Measurements from ENCODE around the gene UBE2G2. TPM values are rescaled to one million over a fixed set of nuclear protein-coding genes. Genes with fewer than 3 reads are reported as not detected.

Gene UBE2G2
- polyA plus RNA-seq, 1 donor from 2014 or later: 127 TPM

DNA sequence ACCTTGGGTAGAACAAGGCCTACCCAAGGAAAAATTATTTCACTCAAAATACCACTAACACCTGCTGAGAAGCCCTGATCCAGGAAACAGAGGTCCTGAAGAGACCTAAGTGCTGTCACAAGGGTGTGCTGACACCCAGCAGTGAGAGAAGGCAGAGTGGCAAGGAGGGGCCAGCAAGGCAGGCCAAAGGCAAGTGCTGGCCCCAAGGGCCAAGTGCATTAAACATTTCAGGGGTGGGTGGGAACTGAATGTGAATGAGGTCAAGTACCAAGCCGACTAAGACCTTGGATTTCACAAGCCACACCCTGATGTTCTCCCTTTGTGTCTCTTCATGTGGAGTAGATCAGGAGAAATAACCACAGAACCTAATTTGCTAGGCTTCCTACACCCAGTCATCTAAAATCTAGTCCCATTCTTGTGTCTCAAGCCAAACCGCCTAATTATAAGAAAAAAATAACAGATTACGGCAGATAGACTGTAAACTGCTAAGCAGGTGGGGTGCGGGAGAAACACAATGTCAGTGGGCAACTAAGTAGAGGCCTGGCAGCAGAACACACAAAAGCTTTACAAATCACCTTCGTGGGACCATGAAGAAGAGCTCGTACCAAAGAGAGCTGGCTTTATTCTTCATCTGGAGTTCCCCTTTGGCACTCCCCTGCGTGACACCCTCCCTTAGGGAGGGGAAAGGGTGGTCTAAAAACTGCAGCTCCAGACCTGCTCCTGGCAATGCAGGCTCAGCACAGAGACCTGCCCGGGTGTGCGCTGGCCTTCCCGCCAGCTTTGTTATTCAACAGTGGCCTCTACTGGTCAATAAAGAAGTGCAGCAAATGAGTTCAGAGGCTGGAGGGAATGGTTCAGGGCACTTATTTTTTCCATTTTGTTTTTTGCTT is 8.7 kb downstream of the UBE2G2 start:
- Histone ChIP-seq H3F3A (ENCODE audit: insufficient read depth, low read length, poor library complexity, severe bottlenecking) (no peaks in the 10 kb centered on the region), H3K27me3 (ENCODE audit: insufficient read depth, low read depth, low read length) (no peaks in the 10 kb centered on the region), H3K9me2 (ENCODE audit: insufficient read depth, low read length) (no peaks in the 10 kb centered on the region), H2AFZ (ENCODE audit: low read depth, low read length) (no peak overlapping the region), H3K9ac (ENCODE audit: low read length) (no peak overlapping the region), H3K27ac (ENCODE audit: low read length) (no peak overlapping the region), H4K20me1 (ENCODE audit: insufficient read depth) (no peaks in the 10 kb centered on the region), H3K79me2 (replicated peaks; ENCODE audit: insufficient read depth, low read length) (peaks cover 33% of the 10 kb centered on the region), H3K4me2 (ENCODE audit: low read length) (no peak overlapping the region), H3K9me3 (ENCODE audit: low read length) (no peaks in the 10 kb centered on the region), H3K36me3 (ENCODE audit: insufficient read depth, low read length) (no peaks in the 10 kb centered on the region), H3K4me3 (ENCODE audit: low read length) (no peak overlapping the region)
- TF ChIP-seq SMC3 (conservative IDR thresholded peaks at IDR 0.05; ENCODE audit: poor library complexity): peak; percentile 83
- TF ChIP-seq RAD21 (conservative IDR thresholded peaks at IDR 0.05): peak; percentile 93
- TF ChIP-seq, protein P1, sequence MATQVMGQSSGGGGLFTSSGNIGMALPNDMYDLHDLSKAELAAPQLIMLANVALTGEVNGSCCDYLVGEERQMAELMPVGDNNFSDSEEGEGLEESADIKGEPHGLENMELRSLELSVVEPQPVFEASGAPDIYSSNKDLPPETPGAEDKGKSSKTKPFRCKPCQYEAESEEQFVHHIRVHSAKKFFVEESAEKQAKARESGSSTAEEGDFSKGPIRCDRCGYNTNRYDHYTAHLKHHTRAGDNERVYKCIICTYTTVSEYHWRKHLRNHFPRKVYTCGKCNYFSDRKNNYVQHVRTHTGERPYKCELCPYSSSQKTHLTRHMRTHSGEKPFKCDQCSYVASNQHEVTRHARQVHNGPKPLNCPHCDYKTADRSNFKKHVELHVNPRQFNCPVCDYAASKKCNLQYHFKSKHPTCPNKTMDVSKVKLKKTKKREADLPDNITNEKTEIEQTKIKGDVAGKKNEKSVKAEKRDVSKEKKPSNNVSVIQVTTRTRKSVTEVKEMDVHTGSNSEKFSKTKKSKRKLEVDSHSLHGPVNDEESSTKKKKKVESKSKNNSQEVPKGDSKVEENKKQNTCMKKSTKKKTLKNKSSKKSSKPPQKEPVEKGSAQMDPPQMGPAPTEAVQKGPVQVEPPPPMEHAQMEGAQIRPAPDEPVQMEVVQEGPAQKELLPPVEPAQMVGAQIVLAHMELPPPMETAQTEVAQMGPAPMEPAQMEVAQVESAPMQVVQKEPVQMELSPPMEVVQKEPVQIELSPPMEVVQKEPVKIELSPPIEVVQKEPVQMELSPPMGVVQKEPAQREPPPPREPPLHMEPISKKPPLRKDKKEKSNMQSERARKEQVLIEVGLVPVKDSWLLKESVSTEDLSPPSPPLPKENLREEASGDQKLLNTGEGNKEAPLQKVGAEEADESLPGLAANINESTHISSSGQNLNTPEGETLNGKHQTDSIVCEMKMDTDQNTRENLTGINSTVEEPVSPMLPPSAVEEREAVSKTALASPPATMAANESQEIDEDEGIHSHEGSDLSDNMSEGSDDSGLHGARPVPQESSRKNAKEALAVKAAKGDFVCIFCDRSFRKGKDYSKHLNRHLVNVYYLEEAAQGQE (IDR thresholded peaks at IDR 0.05; ENCODE audit: borderline replicate concordance): no peak
- no peak for TF ChIP-seq POLR2AphosphoS5 (IDR thresholded peaks at IDR 0.05)
- no peak for TF ChIP-seq EP300 (conservative IDR thresholded peaks at IDR 0.05; ENCODE audit: poor library complexity, severe bottlenecking)
- TF ChIP-seq, protein P2, sequence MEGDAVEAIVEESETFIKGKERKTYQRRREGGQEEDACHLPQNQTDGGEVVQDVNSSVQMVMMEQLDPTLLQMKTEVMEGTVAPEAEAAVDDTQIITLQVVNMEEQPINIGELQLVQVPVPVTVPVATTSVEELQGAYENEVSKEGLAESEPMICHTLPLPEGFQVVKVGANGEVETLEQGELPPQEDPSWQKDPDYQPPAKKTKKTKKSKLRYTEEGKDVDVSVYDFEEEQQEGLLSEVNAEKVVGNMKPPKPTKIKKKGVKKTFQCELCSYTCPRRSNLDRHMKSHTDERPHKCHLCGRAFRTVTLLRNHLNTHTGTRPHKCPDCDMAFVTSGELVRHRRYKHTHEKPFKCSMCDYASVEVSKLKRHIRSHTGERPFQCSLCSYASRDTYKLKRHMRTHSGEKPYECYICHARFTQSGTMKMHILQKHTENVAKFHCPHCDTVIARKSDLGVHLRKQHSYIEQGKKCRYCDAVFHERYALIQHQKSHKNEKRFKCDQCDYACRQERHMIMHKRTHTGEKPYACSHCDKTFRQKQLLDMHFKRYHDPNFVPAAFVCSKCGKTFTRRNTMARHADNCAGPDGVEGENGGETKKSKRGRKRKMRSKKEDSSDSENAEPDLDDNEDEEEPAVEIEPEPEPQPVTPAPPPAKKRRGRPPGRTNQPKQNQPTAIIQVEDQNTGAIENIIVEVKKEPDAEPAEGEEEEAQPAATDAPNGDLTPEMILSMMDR (IDR thresholded peaks at IDR 0.05; ENCODE audit: poor library complexity, severe bottlenecking): peak; percentile 89
- no peak for TF ChIP-seq TAF1 (IDR thresholded peaks at IDR 0.05; ENCODE audit: low read depth)

DNA sequence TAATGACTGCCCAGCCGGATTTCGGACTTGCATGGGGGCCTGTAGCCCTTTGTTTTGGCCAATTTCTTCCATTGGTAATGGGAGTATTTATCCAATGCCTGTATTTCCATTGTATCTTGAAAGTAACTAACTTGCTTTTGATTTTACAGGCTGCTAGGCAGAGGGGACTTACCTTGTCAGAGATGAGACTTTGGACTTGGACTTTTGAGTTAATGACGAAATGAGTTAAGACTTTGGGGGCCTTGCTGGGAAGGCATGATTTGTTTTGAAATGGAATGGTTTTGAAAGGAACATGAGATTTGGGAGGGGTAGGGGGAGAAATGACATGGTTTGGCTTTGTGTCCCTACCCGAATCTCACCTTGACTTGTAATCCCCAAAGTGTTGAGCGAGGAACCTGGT is 9.6 kb downstream of the UBE2G2 start:
- Histone ChIP-seq H2AFZ (ENCODE audit: low read depth, low read length) (no peak overlapping the region), H3K36me3 (ENCODE audit: insufficient read depth, low read length) (no peaks in the 10 kb centered on the region), H3K27me3 (ENCODE audit: insufficient read depth, low read depth, low read length) (no peaks in the 10 kb centered on the region), H3K4me2 (ENCODE audit: low read length) (no peak overlapping the region), H3K9me2 (ENCODE audit: insufficient read depth, low read length) (no peaks in the 10 kb centered on the region), H4K20me1 (ENCODE audit: insufficient read depth) (no peaks in the 10 kb centered on the region), H3F3A (ENCODE audit: insufficient read depth, low read length, poor library complexity, severe bottlenecking) (no peaks in the 10 kb centered on the region), H3K4me3 (ENCODE audit: low read length) (no peak overlapping the region), H3K79me2 (replicated peaks; ENCODE audit: insufficient read depth, low read length) (peaks cover 30% of the 10 kb centered on the region), H3K9ac (ENCODE audit: low read length) (no peak overlapping the region), H3K27ac (ENCODE audit: low read length) (no peak overlapping the region), H3K9me3 (ENCODE audit: low read length) (no peaks in the 10 kb centered on the region)
- TF ChIP-seq MXI1 (conservative IDR thresholded peaks at IDR 0.05; ENCODE audit: poor library complexity, severe bottlenecking) (no peak), POLR2AphosphoS5 (IDR thresholded peaks at IDR 0.05) (no peak), EZH2 (IDR thresholded peaks at IDR 0.05; ENCODE audit: borderline replicate concordance, insufficient read depth, low read length, poor library complexity, severe bottlenecking) (no peak), RAD21 (conservative IDR thresholded peaks at IDR 0.05) (no peak), SMC3 (conservative IDR thresholded peaks at IDR 0.05; ENCODE audit: poor library complexity) (no peak), TAF1 (IDR thresholded peaks at IDR 0.05; ENCODE audit: low read depth) (no peak)
- TF ChIP-seq, protein P1 (IDR thresholded peaks at IDR 0.05; ENCODE audit: borderline replicate concordance): no peak
- TF ChIP-seq, protein P2 (IDR thresholded peaks at IDR 0.05; ENCODE audit: poor library complexity, severe bottlenecking): no peak

All from neural cell (in vitro differentiated cells).